Body of pancreas (tissue), 4 donors: ENCODE measurements around the gene F10. TPM values are rescaled to one million over a fixed set of nuclear protein-coding genes. Genes with fewer than 3 reads are reported as not detected.

Source experiments
- ATAC-seq: fragments of 150-250 bp; one replicate; pipeline ENCODE4 v1.9.1; 2016
- DNase-seq, 4 donors: peaks; one replicate each; pipeline ENCODE4 v3.0.0-alpha.2; 2019
- H3K27ac ChIP-seq, 4 donors: fragments of 200-600 bp; sonication (generic); 1 replicate in 3 of 4; 2 replicates in 1 of 4; pipeline versions ENCODE4 v1.5.1 to v1.6.1; 2016 to 2019; ENCODE audit warnings: mild to moderate bottlenecking in 1 of 4, mixed read lengths in 1 of 4, moderate library complexity in 1 of 4
- H3K27me3 ChIP-seq, 2 donors: fragments of 200-600 bp; sonication (generic); one replicate each; pipeline ENCODE4 v1.6.0; 2016; ENCODE audit warnings: mild to moderate bottlenecking in 1 of 2
- H3K36me3 ChIP-seq, 2 donors: fragments of 200-600 bp; sonication (generic); replicated peaks in 1 of 2; 2 replicates each; pipeline ENCODE4 v1.5.1; 2016; ENCODE audit warnings: low read depth in 2 of 2; ENCODE audit not compliant: insufficient read depth in 1 of 2
- H3K4me1 ChIP-seq: fragments of 200-600 bp; sonication (generic); one replicate; pipeline ENCODE4 v1.6.0; 2016
- H3K4me3 ChIP-seq, 2 donors: fragments of 200-600 bp; sonication (generic); 1 replicate in 1 of 2; 2 replicates in 1 of 2; pipeline ENCODE4 v1.5.1; 2016 to 2019
- H3K9me3 ChIP-seq, 3 donors: fragments of 200-600 bp; sonication (generic); 1 replicate in 2 of 3; 2 replicates in 1 of 3; pipeline ENCODE4 v1.5.1; 2016
- CTCF ChIP-seq, 7 experiments: fragments of 450-650 bp in 4 of 7; fragments of 200-600 bp in 3 of 7; sonication (generic) in 3 of 7; IDR thresholded peaks; one replicate each; pipeline ENCODE4 v1.5.1; 2016 to 2019; ENCODE audit warnings: antibody characterized with exemption in 7 of 7
- POLR2A ChIP-seq, 3 donors: fragments of 450-650 bp; IDR thresholded peaks; one replicate each; pipeline ENCODE4 v1.6.1; 2016; ENCODE audit warnings: antibody characterized with exemption in 3 of 3, mild to moderate bottlenecking in 2 of 3
- whole genome bisulfite sequencing, 2 donors: methylation state at CpG; one replicate each; pipeline ENCODE4 v1.1.5; 2017; 5-methylcytosine and 5-hydroxymethylcytosine counted together
- intact Hi-C: fragments of 100-400 bp; cut with DNase I; formaldehyde crosslinking; loops from one replicate; pipeline ENCODE4 v1.15.1; 2023
- total RNA-seq, 2 donors: library from RNA; depleted of rRNA; stranded (reverse); fragments of >200 nt; gene quantifications; one replicate each; pipeline ENCODE4 v1.1.0, GENCODE V29; 2016

The F10 gene
- total RNA-seq, 2 donors from 2014 or later: 2.3 to 6.7 TPM

DNA sequence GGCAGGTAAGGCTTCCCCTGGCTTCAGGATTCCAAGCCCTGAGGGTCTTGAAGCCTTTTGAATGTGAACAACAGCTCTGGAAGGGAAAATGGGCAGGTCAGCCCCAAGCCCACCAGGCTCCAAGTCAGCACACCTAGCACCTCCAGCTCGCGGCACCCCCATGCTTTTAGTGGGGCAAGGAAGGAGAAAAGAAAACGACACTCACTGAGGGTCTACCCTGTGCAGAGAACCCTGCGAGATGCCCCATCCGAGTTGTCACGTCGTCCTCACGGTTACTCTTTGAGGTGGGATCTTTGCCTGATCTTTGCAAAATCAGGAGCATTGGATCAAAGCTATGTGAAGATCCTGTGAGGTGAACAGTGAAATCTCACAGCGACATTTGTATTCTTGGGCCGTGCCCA is 5.7 kb upstream of the F10 start:
- intact Hi-C loops: no loop called here
- no peaks in the 10 kb centered on the region for H3K36me3 ChIP-seq
- H3K4me3 ChIP-seq: no peak overlapping the region
- DNase-seq (peak in 1 of 4 donors; percentile 0), ATAC-seq (no peak)
- TF ChIP-seq POLR2A (IDR thresholded peaks at IDR 0.05): no peak
- no peak for TF ChIP-seq CTCF (IDR thresholded peaks at IDR 0.05)
- WGBS, 2 donors: 68 to 82% methylated on average over 10 of the region's 10 CpGs
- no peaks in the 10 kb centered on the region for H3K4me1 ChIP-seq
- no peak overlapping the region for H3K27ac ChIP-seq
- H3K27me3 ChIP-seq: no peaks in the 10 kb centered on the region
- H3K9me3 ChIP-seq: no peaks in the 10 kb centered on the region

DNA sequence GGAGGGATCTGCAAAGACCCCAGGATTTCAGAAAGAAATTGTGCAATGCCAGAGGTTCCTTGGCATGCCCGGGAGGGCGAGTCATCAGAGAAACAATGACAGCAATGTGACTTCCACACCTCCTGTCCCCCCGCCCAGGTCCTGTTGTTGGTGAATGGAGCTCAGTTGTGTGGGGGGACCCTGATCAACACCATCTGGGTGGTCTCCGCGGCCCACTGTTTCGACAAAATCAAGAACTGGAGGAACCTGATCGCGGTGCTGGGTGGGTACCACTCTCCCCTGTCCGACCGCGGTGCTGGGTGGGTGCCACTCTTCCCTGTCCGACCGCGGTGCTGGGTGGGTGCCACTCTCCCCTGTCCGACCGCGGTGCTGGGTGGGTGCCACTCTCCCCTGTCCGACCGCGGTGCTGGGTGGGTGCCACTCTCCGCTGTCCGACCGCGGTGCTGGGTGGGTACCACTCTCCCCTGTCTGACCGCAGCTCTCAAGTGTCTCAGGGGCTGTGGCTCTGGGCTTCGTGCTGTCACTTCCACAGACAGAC is 5.2 kb upstream of the F10 start:
- no peak for ATAC-seq
- no peaks in the 10 kb centered on the region for H3K9me3 ChIP-seq
- H3K4me3 ChIP-seq: no peak overlapping the region
- DNase-seq: no peak
- no peaks in the 10 kb centered on the region for H3K36me3 ChIP-seq
- WGBS, 2 donors: 75 to 82% methylated on average over 4 to 24 of the region's 26 CpGs
- intact Hi-C loops: no loop called here
- peaks cover under 1% of the 10 kb centered on the region for H3K4me1 ChIP-seq
- H3K27ac ChIP-seq: no peak overlapping the region
- TF ChIP-seq POLR2A (IDR thresholded peaks at IDR 0.05) (no peak), CTCF (IDR thresholded peaks at IDR 0.05) (no peak)
- H3K27me3 ChIP-seq: no peaks in the 10 kb centered on the region

DNA sequence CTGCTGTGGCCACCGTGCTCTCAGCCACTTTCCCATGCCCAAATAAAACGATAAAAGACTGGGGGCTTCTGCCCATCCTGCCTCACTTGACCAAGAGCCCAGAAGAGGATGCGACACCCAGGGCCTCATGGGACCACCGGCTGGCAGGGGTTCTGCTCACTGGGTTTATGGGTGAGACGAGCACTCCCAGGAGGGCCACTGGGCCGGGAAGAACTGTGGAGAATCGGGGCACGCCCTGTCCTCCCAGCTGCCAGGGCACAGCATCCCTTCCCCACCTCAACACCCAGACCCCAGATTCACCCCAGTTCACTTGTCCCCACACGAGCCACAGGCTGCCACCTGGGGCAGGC is 4.7 kb upstream of the F10 start:
- H3K4me3 ChIP-seq: no peak overlapping the region
- WGBS, 2 donors: 69 to 71% methylated on average over 2 to 9 of the region's 9 CpGs
- TF ChIP-seq CTCF (IDR thresholded peaks at IDR 0.05) (no peak), POLR2A (IDR thresholded peaks at IDR 0.05) (no peak)
- H3K27ac ChIP-seq: no peak overlapping the region
- no peaks in the 10 kb centered on the region for H3K9me3 ChIP-seq
- H3K27me3 ChIP-seq: no peaks in the 10 kb centered on the region
- ATAC-seq (no peak), DNase-seq (peak in 1 of 4 donors; percentile 0)
- intact Hi-C loops: no loop called here
- H3K36me3 ChIP-seq: no peaks in the 10 kb centered on the region
- peaks cover 5% of the 10 kb centered on the region for H3K4me1 ChIP-seq

DNA sequence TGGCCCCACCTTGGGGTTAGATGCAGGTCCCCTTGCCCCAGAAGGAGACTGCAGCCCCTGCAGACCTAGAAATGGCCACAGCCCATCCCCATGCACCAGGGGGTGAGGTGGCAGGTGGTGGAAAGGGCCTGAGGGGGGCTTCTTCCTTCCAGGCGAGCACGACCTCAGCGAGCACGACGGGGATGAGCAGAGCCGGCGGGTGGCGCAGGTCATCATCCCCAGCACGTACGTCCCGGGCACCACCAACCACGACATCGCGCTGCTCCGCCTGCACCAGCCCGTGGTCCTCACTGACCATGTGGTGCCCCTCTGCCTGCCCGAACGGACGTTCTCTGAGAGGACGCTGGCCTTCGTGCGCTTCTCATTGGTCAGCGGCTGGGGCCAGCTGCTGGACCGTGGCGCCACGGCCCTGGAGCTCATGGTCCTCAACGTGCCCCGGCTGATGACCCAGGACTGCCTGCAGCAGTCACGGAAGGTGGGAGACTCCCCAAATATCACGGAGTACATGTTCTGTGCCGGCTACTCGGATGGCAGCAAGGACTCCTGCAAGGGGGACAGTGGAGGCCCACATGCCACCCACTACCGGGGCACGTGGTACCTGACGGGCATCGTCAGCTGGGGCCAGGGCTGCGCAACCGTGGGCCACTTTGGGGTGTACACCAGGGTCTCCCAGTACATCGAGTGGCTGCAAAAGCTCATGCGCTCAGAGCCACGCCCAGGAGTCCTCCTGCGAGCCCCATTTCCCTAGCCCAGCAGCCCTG is 4.2 kb upstream of the F10 start:
- ATAC-seq: no peak
- intact Hi-C loops: no loop called here
- DNase-seq: no peak
- Histone ChIP-seq H3K4me1 (peaks cover 6% of the 10 kb centered on the region), H3K27me3 (no peaks in the 10 kb centered on the region), H3K4me3 (no peak overlapping the region), H3K36me3 (no peaks in the 10 kb centered on the region), H3K27ac (no peak overlapping the region), H3K9me3 (no peaks in the 10 kb centered on the region)
- TF ChIP-seq CTCF (IDR thresholded peaks at IDR 0.05): no peak
- no peak for TF ChIP-seq POLR2A (IDR thresholded peaks at IDR 0.05)
- 74 to 84% methylated on average over 20 to 41 of the region's 42 CpGs for WGBS, 2 donors
